HPDE6-E6E7 (cell line): Measurements from ENCODE around the gene ABCA1.

Source experiments
- DNase-seq: peaks from one replicate; pipeline ENCODE4 v3.0.0; 2011; ENCODE audit warnings: missing footprints; ENCODE audit errors: extremely low spot score

Gene ABCA1

DNA sequence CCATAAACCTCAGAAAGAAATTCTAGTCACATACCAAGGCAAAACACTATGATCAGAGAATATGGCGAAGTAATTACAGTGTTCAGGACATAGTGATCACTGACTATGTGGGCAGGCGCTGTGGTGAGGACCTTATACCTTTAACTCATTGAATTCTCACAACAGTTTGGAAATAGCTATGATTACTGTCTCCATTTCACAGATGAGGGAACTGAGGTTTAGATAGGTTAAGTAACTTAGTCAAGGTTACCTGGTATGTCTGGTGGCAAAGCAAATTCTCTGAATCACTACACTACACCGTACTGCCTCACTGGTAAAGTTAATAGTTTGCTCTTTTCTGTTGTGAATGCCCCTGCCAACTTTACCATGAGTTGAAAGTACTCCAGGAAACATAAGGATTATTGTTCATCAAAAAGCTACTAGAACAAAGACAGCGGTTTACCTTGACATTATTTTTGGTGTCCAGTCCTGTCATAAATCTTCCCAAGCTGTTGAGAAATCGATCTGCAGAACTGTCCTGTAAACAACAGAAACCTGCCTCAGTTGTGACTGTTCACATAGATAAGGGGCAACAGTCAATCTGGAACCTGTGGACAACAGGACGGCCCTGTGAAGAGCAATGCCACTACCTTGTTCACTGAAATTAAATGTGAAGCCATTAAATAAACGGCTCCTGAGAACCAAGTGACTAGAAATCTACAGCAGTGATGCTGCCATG, 127.7 kb downstream of the ABCA1 start:
- no peak for DNase-seq

DNA sequence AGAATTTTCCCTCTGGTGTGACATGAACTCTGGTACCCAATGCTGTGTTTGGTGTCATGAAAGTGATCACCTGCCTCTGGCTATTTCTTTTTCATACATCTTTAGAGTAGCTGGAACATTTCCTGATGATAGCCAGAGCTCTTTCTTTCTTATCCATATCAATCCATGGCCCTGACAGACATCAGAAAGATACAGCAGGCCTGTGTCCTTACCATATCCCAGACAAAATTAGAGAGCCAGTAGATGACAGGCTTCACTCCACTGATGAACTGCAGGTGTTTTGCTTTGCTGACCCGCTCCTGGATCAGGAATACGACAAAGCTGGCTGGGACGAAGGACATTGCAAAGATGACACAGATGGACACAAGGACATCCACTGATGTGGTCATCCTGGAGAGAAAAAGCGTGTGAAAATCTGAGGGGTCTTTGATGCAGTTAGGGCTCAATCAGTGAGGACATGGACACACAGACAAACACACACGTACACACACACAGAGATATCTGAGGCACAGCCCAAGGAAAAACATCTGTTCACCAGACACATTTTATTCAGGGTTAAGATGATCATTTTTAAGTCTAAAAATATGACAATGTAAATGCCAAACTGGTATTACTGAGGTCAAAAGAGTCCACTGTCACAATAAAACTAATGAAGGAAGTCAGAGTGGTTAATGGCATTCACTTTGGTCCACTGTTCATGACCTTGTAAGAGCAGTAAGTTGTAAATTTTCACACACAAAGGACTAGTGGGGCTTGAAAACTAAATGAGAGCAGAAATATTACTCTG, 129.6 kb downstream of the ABCA1 start:
- no peak for DNase-seq

DNA sequence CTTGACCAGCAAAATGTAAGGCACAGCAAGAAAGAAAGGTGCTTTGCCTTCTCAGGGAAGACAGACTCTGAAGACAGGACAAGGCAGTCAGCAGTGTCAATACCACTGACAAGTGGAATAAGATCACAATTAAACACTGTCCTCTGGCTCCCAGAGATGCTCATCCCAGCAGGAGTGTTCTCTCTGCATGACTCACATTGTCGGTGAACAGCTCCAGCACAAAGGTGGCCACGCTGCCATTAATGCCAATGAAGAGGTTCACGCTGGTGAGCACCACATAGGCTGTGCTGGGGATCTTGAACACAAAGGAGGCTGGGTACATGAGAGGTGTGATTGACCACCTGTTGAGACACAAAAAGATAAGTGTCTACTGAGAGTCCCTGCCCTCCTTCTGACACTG, 132.1 kb downstream of the ABCA1 start:
- no peak for DNase-seq

DNA sequence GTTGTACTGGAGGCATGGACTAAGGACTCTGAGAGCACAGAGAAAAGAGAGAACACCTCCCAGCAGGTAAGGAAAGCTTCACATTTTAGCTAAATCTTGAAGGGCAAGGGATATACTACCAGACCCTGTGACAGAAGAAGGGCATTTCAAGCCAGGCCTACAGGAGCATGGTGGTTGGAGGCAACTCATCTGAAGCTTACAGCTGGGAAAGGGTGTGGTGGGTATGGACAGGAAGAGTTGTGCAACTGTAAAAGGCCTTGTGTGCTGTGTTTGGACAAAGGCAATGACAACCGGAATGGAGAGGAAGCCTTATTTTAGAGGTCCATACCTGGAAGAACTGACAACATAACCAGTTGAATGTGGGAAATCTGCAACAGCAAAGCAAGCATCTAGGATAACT, 132.9 kb downstream of the ABCA1 start:
- DNase-seq = no peak

DNA sequence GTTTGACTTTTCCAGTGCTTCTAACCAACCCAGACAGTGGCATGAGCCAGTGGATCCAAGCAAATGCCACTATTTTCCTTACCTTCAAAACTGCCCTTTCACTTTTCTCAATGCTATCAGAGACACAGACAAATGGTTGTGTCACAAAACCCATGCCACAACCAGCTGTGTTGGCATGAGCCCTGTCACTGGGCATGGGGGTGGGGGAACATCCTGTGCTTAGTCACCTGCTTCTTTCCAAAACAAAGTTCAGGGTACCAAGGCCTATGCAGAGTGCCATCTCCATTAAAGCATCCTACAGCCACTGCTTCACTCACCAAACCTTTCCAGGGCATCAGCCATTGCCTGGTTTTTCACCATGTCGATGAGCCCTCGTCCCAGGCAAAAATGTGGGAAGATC, 133.9 kb downstream of the ABCA1 start:
- no peak for DNase-seq

DNA sequence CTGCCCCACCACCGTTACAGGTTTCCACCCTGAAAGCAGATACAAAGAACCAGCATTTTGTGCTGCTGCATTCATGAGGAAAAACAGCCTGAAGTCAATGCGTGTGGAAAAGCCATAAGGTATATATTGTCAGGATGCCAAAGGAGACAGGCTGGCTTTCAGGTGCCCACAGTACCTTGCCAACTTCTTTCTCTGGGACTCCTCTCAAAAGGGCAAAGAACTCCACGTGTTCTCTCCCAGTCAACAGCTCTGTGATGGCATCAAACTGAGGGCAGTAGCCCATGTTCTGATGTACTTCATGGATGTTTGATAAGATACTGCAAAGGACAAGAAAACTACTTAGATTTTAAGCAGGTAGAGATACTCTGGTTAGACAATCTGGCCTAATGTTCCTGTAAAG, 139.7 kb downstream of the ABCA1 start:
- DNase-seq = no peak

DNA sequence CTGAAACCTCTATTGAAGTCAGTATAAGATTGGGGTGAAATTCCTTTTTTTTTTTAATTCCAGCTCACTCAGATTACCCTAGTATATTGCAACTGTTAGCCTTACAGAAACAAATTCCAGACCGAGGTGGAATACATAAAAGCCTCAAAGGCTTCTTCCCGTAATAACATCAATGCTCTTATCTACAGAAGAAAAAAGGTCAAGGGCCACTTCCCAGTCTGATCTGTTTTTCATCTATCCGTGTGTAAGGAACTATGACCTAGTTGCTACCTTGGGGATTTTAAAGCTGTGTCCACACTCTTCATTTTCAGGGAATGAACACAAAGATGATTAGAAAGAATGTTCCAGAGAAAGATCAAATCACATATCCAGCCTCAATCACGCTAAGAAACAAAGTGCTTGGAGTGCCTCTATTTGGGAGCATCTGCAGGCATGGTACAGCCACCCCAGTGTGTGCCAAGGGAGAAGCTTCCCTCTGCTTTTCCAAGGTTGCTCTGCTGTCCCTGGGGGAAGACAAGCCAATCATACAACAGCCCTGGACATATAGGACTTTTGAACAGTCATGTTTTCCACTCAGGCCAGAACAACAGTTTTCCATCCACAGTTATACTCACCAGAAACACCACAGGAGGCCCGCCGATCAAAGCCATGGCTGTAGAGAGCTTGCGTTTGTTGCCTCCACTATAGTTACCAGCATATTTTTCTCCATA, 140.5 kb downstream of the ABCA1 start:
- DNase-seq = no peak

DNA sequence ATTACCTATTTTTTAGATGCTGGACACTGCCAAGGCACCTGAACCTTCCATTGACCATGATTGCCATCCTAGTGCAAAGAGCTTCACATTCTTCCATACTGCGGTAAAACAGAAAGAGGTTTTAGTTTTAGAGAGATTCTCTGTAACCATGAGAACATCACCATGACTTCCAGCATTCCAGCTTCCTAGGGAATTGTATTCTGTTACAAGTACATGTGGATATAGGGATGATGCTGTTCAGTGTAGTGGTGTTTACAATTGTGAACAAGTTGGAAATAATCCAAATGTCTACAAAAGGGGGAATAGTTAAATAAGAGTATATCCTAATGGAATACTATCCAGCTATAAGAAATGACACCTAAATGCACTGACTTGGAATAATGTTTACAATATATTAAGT, 141.7 kb downstream of the ABCA1 start:
- DNase-seq = no peak

DNA sequence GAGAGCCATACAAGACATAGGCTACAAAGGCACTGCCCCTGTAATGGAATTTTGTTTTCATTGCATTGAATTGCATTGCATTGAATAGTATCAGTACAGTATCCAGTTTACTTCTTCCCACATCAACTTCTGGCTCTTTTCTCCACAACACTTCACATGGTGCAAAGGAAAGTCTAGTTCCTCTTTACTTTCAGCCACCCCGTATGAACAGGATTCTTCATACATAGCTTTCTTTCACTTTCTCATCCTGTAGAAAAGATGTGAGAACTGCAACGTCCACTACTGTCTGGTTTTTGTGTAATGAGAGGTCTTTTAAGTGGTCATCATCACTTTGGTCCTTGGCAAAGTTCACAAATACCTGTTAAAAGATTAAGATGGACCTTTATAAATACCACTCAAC, 143.9 kb downstream of the ABCA1 start:
- no peak for DNase-seq

DNA sequence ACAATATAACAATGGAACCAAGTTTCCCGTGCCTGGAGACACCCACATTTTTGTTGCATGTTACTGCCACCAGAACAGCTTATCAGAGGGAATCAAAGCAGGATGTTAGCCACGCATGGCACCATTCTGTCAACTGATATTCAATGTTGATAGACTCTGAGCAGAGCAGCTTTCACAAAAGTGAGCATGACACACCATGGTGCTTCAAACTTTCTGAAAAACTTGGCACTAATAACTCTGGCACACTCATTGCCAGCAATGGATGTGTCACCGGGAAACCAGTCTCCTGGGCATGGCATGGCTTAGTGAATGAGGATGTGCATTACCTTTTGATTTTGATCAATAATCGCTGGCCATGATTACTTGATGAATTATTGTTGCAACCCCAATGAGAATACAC, 144.4 kb downstream of the ABCA1 start:
- DNase-seq = no peak

DNA sequence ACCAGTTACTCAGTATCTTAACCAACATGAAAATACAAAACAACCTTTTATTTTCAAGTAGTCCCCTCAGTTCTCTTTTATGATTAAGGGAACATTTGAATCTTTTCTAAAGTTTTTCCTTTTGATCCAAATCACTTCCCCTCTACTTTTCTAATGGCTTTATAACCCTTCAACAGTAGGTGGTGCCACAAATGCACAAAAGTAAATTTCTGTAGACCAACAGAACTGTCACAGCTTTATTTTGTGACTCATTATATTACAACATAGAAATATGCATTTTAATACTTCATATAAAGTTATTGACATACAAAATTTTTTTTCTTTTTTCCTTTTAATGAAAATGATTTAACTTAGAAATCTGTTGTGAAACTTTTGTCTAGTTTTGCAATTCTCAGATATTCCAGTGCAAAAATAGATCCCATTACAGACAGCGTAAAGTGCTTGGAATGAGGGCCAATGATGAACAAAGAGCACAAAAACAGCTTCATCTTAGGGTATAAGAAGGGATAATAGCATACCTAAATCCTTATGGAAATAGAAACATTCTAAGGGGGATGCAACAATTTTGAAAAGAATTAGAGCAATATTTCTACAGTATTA, 147.1 kb downstream of the ABCA1 start:
- DNase-seq = no peak

DNA sequence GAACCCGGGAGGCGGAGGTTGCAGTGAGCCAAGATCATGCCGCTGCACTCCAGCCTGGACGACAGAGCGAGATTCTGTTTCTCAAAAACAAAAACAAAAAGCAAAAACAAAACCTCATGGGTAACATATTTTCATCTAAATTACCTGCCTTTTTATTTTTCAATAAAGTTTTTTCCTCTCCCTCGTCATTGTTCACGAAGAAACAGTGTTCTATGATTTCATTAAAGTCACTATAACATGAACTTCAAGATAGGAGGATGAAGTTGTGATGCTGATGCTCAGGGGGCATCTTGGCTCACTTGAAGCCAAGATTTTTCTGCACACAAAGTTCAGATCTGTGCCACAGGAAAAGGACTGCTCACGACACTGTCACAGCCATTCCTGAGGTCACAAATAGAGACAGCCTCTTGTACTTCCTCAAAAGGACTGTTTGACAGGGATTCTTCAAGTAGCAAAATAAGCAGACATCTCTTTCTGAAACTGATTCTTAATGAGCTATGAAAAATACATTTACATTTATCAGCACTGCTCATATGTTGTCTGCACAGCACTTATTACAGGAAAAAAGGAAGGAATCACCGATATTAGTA, 147.9 kb downstream of the ABCA1 start:
- no peak for DNase-seq

DNA sequence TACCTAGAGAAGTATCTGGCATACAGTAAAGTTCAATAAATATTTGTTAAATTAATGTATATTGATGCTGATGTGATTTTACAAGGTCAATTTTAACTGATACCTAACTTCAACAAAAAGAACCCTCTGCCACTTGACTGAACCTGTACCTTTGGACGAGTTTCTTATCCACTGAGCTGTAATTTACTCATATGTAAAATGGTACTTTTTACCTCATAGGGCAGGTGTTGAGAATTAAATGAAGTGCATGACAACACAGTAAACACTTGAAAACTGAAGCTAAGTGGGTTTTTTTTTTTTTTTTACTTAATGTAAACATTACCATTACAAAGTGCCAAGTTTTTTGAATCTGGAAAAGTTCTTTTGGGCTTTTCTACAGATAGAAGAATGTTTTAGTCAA, 148.6 kb downstream of the ABCA1 start:
- no peak for DNase-seq

DNA sequence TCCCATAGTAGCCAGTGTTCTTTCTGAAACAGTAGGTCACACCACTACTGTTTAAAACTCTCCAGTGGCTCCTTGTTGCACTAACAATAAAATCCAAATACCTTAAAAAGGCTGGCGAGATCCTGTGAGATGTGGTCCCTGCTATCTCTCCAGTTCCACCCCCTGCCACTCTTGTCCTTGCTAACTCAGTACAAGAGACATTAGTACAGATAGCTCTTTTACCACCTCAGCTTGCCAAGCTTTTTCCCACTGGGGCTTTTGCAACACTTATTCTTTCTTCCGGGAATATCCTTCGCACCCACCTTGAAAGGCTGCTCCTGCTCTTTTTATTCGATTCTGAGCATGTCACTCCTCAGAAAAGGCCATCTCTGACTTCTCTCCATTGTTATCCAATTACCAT, 149.2 kb downstream of the ABCA1 start:
- no peak for DNase-seq

DNA sequence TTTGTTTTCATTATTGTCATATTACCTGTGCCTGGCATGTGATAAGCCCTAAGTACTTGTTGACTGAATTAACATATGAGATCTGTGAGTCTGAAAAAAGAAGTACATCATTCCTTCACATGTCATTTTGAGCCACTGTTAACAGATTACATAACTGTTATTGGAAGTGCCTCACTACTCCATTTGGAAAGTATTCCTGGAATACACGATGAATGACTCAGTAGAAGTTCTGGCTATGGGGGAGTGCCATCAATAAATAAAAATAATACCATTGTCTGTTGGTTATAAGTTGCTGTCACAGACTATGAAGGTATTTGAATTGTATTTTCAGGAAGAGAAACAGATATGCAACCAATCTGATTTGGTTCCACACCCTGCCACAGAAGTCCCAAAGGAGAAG, 151.2 kb downstream of the ABCA1 start:
- no peak for DNase-seq

DNA sequence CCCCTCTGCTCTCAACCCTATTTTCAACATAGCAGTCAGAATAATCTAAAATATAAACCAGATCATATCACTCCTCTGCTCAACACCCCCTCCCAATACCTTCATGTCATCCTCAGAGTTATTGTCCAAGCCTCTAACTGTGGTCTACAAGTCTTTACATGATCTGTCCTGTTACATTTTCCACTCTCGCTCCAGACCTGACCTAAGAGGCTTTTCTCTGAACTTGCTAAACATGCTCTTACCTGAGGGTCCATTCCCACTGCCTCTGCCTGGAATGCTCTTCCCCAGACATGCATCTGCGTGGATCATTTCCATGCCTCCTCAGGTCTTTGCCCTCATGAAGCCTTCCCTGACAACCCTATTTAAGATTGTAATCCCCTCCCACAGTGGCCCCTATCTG, 152.0 kb downstream of the ABCA1 start:
- DNase-seq = no peak

DNA sequence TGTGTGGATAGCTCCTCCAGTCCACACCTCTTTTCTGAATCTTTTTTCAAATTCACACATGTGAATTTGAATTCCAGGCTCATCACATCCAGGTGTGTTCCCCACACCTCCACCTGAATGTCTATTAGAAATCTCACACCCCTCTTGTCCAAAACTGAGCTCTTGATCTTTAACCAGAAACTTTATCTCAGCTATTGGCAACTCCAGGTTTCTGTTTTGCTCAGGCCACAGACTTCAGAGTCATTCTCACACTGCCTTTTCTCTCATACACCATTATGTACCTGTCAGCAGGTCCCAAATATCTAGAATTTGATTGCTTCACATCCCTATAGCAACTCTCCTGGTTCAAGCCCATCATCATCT, 152.4 kb downstream of the ABCA1 start:
- no peak for DNase-seq

DNA sequence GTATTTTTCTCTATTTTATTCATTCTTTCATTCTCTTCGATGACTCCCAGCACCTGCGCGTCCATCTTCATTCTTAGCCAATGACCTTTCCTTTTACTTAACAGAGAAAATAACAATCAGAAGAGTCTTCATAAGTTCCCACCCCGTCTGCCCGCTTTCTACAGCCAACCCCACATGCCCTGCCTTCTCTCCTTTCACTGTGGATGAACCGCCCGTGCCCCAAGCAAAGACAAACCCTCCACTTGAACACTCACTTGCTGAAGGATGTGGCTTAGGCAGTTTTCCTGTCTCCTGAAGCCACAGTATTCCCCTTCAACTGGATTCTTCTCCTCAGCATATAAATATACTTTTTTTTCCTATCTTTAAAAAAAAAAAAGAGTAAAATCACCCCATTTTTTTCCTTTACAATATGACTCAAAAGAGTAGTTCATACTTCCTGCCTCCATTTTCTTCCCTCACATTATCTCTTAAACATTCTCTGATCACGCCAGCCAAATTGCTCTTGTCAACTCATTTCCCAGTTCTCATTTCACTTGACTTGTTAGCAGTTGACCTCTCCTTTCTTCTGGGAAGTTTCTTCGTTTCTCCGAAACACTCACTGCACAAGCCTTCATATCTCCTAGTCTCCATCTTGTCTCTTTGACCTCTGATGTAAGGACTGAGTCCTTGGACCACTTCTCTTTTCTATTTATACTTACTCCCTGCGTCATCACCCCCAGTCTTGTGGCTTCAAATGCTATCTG, 153.0 kb downstream of the ABCA1 start:
- DNase-seq = no peak

DNA sequence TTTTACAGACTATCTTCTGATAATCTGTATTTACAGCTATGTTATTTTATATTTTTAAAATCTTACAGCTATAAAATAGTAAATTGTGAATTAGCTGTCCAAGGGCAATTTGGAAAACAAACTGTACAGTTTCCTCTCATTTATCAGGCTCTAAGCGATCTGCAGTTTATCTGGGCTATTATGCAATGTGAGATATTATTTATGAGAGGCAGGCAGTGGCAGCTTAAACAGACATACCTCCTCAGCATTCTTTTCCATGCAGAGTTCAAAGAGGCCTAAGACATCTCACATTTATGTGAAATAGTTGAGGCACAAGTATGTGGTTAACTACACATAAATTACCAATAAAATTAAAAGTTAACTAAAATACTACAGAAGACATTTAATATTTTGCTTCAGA, 153.8 kb downstream of the ABCA1 start:
- DNase-seq = no peak

DNA sequence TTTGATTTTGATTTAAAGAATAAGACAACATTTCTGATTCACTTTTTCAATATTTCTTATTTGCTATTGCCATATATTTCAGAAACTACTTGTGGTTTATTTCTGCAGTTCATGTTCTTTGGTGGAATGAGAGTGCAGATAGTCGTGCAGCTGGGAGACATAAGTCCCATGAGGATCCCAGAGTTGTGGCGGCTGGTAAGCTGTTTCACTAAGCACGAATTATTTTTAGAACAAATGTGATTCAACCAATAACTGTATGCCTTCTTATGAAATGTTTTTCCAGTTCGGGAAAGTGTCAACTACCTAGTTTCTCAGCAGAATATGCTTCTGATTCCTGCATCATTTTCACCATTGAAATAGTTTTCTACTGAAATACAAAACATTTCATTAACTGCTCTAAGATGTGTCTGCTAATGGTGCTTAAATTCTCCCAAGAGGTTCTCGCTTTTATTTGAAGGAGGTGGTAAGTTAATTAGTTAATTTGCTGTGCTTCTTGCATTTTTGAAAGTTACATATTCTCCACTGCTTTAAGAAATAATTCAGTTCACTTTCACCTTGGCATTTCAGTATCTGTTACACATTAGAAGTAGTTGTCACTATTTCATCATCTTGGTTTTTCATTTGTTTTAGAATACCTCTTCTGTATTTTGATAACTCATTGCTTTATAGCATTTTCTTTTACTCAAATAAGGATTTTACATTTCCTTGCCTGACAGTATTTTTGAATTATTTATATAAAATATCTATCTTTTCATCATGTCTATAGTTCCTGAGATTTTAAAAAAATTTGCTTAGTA, 155.0 kb downstream of the ABCA1 start:
- no peak for DNase-seq

DNA sequence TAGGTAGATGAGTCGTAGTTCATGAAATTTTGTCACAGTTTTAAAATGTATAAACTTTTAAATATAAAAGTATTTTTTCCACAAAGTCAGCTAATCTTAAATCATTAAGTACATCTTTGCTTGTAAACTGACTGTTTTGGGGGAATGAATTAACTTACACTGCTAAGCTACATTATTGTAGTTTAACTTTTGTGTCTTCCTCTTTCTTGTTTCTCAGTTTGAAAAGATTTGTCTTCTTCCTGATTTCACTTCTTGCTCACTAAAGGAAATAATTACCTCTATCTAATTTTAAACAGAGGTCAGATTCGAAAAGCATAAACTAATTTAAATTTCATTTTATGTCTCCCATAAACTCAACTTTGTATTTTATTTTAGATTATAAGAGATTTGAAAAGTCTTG, 158.3 kb downstream of the ABCA1 start:
- no peak for DNase-seq
